AG04449 (cell line): ENCODE measurements around the gene OSBPL2.

Source experiments
- CTCF ChIA-PET: fragments of 350-600 bp; formaldehyde crosslinking; extraction: SDS; loops from one replicate; lab custom pipeline; 2021; ENCODE audit warnings: antibody characterized with exemption; lab: Yijun Ruan, JAX
- POLR2A ChIA-PET: fragments of 400-600, 350-600 bp; formaldehyde crosslinking; extraction: SDS; loops from one replicate; lab custom pipeline; 2020; ENCODE audit warnings: antibody characterized with exemption, inconsistent platforms; lab: Yijun Ruan, JAX
- DNase-seq: peaks from one replicate; pipeline ENCODE4 v3.0.0-alpha.2; 2010; ENCODE audit warnings: low read depth, low spot score
- H3K4me3 ChIP-seq: 2 replicates; pipeline ENCODE4 v1.5.1; 2011; ENCODE audit warnings: low read depth, mild to moderate bottlenecking, control low read depth, low read length
- TF ChIP-seq, protein P1 (sequence below): IDR thresholded peaks from one replicate; pipeline ENCODE4 v1.5.1; 2011; ENCODE audit warnings: mild to moderate bottlenecking, moderate library complexity, low read length, control low read depth, inconsistent platforms; ENCODE audit not compliant: insufficient read depth; ENCODE audit errors: missing control alignments

Gene OSBPL2

DNA sequence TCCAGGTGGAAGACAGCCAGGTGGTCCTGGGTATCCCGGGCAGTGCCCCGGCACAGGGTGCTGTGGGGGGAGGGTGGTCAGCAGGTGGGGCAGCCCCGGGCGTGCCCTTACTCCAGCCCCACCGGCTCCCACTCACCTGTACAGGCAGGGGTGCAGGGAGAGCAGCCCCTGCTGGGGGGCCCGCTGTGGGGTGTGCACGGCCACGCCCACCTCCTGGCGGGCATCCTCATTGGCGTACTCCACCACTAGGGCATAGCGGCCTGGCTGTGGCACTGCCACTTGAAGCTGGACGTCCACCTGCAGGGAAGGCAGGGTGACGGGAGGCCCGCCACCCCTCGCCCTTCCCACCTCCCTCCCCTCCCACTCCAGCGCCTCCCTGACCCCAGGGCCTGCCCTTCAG is 94.1 kb downstream of the OSBPL2 start:
- POLR2A ChIA-PET, result no interaction called here

DNA sequence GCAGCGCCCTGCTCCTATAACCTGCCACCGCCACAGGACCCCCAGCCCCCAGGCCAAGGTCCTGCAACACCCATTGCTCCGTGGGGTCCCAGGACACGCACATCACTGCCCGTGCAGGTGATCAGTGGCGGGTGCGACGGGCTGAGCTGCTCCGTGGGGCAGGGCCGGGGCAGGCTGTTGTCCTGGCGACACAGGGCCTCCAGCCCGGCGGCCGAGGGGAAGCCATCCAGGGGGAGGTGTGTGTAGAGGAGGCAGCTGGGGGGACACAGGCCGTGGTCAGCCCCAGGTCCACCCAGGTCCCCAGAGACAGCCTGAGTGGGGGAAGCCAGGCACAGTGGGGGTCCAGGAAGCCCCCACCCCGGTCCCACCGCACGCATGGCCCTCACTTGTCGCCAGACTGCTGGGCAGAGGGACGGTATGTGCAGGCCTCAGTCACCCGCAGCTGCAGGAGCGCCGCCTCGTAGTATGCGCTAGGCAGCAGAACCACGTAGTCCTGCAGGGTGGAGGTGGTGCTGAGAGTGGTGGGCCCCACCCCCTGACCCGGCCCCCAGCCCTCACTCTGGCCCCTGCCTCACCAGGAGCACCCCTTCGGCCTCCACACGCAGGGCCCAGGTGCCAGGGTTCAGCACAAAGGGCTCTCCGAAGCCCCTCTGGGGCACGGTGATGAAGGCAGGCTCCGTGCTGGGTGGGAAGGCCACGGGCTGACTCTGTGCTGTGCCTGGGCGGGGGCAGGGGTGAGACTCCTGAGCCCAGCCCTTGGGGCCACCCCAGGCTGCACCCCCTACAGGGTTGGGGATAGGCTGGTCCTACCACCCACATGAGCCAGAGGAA is 94.9 kb downstream of the OSBPL2 start:
- TF ChIP-seq, protein P1, sequence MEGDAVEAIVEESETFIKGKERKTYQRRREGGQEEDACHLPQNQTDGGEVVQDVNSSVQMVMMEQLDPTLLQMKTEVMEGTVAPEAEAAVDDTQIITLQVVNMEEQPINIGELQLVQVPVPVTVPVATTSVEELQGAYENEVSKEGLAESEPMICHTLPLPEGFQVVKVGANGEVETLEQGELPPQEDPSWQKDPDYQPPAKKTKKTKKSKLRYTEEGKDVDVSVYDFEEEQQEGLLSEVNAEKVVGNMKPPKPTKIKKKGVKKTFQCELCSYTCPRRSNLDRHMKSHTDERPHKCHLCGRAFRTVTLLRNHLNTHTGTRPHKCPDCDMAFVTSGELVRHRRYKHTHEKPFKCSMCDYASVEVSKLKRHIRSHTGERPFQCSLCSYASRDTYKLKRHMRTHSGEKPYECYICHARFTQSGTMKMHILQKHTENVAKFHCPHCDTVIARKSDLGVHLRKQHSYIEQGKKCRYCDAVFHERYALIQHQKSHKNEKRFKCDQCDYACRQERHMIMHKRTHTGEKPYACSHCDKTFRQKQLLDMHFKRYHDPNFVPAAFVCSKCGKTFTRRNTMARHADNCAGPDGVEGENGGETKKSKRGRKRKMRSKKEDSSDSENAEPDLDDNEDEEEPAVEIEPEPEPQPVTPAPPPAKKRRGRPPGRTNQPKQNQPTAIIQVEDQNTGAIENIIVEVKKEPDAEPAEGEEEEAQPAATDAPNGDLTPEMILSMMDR, result no peak
- no peak for DNase-seq
- POLR2A ChIA-PET, result no interaction called here
- CTCF ChIA-PET, result no interaction called here
- no peak overlapping the region for H3K4me3 ChIP-seq

More for the DNA sequence above, 94.1 kb downstream of the OSBPL2 start:
- no peak for DNase-seq
- TF ChIP-seq, protein P1, result no peak
- H3K4me3 ChIP-seq, result no peak overlapping the region
- CTCF ChIA-PET, result no interaction called here

DNA sequence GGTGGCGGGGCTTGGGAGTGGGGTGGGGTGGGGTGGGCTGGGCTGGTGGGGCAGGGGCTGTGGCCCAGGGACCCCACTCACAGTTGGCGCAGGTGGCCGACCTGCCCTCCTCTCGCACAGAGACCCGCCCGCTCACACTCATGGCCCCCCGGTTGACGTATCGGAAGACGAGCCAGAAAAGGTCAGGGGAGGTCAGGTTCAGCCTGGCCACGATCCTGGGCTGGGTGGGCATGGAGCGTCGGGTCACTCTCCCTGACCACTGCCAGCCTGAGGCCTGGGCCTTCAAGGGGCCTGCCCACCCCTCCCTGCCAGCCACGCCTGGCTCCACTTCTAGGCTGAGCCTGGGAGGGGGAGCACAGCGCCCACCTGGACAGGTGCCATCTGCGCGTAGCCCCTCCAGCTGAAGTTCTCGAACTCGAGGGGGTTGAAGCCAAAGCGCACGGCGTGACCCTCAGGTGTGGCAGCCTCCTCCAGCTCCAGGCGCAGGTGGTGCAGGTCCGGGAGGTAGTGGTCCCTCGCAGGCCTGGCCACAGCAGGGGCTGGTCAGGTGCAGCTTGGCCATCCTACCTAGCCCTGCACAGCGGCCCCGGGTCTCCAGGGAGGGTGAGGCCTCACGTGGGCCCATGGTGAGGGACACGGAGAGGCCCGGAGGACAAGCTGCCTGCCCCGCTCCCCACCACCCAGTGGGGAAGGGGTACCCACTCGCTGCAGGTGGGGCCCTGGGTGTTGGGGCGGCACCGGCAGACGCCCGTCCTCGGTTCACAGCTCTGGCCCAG is 95.7 kb downstream of the OSBPL2 start:
- no peak for DNase-seq
- POLR2A ChIA-PET, result no interaction called here
- no peak overlapping the region for H3K4me3 ChIP-seq
- CTCF ChIA-PET, result no interaction called here
- TF ChIP-seq, protein P1, result no peak

DNA sequence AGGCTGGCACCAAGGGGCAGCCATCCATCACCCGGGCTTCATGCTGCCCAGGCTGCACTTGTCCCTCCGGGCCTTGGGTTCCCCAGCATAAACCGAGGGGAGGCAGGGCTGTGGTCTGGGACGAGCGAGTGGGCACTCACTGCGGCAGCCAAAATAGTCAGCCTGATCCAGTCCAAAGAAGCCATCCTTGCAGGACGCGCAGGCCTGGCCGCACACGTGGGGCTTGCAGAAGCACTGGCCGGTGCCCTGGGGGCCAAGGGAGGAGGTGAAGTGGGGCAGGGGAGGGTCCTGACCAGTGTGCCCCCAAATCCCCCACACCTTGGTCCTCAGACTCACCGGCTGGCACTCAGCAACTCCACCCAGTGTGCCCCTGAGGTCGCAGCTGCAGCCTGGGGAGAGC is 96.6 kb downstream of the OSBPL2 start:
- CTCF ChIA-PET, result no interaction called here
- DNase-seq, result no peak

DNA sequence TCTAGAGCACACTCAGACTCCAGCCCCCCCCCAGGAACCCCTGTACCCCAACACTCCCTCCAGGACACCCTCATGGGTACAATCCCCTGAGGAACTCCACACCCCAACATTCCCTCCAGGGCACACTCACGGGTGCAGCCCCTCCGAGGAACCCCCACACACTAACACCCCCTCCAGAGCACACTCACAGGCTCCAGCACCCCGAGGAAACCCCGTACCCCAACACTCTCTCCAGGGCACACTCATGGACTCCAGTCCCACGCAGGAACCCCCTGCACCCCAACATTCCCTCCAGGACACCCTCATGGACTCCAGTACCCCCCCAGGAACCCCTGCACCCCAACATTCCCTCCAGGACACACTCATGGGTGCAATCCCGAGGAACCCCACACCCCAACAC is 97.2 kb downstream of the OSBPL2 start:
- TF ChIP-seq, protein P1, result no peak
- CTCF ChIA-PET, result no interaction called here

More for the DNA sequence above, 96.6 kb downstream of the OSBPL2 start:
- TF ChIP-seq, protein P1, result no peak
- no peak overlapping the region for H3K4me3 ChIP-seq
- POLR2A ChIA-PET, result no interaction called here

DNA sequence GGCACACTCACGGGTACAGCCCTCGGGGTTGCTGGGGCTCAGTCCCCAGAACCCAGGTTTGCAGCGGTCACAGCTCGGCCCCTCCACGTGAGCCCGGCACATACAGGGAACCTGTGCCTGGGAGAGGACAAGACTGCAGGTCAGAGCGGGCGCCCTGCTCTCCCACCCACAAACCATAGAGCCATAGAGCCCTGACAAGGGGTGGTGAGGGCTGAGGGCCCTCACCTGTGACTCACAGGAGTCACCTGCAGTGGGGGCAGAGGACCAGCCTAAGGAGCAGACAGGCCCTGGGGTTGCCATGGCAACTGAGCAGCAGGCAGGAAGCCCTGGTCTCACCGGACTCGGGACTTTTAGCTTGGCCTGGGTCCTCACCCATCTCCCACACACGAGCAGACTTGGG is 98.0 kb downstream of the OSBPL2 start:
- CTCF ChIA-PET, result no interaction called here
- POLR2A ChIA-PET, result no interaction called here
- TF ChIP-seq, protein P1, result no peak
- H3K4me3 ChIP-seq, result no peak overlapping the region
- DNase-seq, result no peak

More for the DNA sequence above, 97.2 kb downstream of the OSBPL2 start:
- no peak for DNase-seq
- no peak overlapping the region for H3K4me3 ChIP-seq
- POLR2A ChIA-PET, result no interaction called here
